IPS-15b (cell line): ENCODE data around the gene HDAC3.
"Not testable (repeated sequence)": the region's sequence is repeated elsewhere in the genome, so short reads cannot be mapped to it uniquely, and the experiment has no call there.

Experiments used
- H3K27me3 ChIP-seq: one replicate; pipeline ENCODE4 v1.6.1; 2013; ENCODE audit warnings: low read length; ENCODE audit not compliant: control insufficient read depth, insufficient read depth
- H3K36me3 ChIP-seq: one replicate; pipeline ENCODE4 v1.6.1; 2013; ENCODE audit warnings: low read length; ENCODE audit not compliant: control insufficient read depth, insufficient read depth
- H3K4me1 ChIP-seq: one replicate; pipeline ENCODE4 v1.6.1; 2013; ENCODE audit warnings: mild to moderate bottlenecking, low read length; ENCODE audit not compliant: control insufficient read depth, insufficient read depth
- H3K4me3 ChIP-seq: one replicate; pipeline ENCODE4 v1.5.1; 2013; ENCODE audit warnings: low read depth, low read length
- H3K9ac ChIP-seq: one replicate; pipeline ENCODE4 v1.6.1; 2013; ENCODE audit warnings: low read depth, mild to moderate bottlenecking, low read length
- H3K9me3 ChIP-seq: one replicate; pipeline ENCODE4 v1.6.1; 2013; ENCODE audit warnings: mild to moderate bottlenecking, low read length; ENCODE audit not compliant: control insufficient read depth, insufficient read depth

The HDAC3 gene

GRCh38 chr5:141609921-141610320 lies 26.7 kb downstream of the HDAC3 start:
- not testable (repeated sequence) for H3K4me3 ChIP-seq, H3K4me1 ChIP-seq, H3K9me3 ChIP-seq, H3K9ac ChIP-seq, H3K36me3 ChIP-seq, H3K27me3 ChIP-seq

DNA sequence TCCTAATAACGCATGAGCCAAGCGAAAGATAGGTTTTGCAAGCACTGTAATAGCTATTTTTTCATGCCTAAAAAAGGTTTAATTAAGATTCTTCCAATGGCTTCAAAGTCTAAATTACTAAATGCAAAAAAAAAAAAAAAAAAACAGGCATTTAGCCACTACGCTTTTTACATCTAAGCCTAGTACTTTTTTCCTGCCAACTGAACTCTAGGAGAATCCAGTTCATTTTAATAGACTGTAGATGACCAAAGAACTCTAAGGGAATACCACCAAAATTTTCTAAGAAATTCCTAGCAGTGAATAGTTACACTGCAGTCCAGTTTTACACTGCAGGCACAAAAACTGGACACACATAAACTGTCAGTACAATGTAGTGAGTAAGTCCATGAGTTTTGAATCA lies 27.6 kb downstream of the HDAC3 start:
- H3K9me3 ChIP-seq: no peaks in the 10 kb centered on the region
- H3K4me1 ChIP-seq: peaks cover 7% of the 10 kb centered on the region
- H3K4me3 ChIP-seq: no peak overlapping the region
- no peaks in the 10 kb centered on the region for H3K27me3 ChIP-seq
- no peaks in the 10 kb centered on the region for H3K36me3 ChIP-seq
- no peak overlapping the region for H3K9ac ChIP-seq

DNA sequence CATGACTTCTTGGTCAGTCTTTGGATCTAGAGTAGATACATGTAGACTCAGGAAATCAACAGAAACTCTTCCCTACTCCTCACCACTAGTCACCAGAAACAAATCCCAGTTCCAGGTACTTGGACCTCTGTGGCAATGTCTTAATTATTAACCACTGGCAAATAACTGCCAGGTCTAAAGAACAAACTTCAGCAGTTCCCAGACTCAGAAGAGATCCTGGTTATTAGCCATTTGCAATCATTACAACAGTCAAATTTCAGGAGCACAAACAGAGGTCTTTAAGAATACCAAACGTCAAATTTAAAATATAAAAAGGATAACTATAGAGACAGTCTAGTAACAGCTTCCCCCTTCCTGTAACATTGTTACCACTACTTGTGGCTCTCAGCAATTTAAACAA lies 28.1 kb downstream of the HDAC3 start:
- Histone ChIP-seq H3K9ac (no peak overlapping the region), H3K9me3 (no peaks in the 10 kb centered on the region), H3K36me3 (no peaks in the 10 kb centered on the region), H3K4me1 (peaks cover 6% of the 10 kb centered on the region), H3K4me3 (no peak overlapping the region), H3K27me3 (no peaks in the 10 kb centered on the region)

- no peak overlapping the region for H3K9ac ChIP-seq
- no peaks in the 10 kb centered on the region for H3K27me3 ChIP-seq
- no peaks in the 10 kb centered on the region for H3K9me3 ChIP-seq
- peaks cover 1% of the 10 kb centered on the region for H3K4me1 ChIP-seq
- H3K4me3 ChIP-seq: no peak overlapping the region
- no peaks in the 10 kb centered on the region for H3K36me3 ChIP-seq
These were observed 28.6 kb downstream of the HDAC3 start for GRCh38 chr5:141608046-141608445.

GRCh38 chr5:141605523-141606277 lies 30.9 kb downstream of the HDAC3 start:
- Histone ChIP-seq H3K9ac (no peak overlapping the region), H3K27me3 (no peaks in the 10 kb centered on the region), H3K9me3 (no peaks in the 10 kb centered on the region), H3K4me1 (no peaks in the 10 kb centered on the region), H3K36me3 (no peaks in the 10 kb centered on the region), H3K4me3 (no peak overlapping the region)

- Histone ChIP-seq H3K36me3 (no peaks in the 10 kb centered on the region), H3K4me3 (no peak overlapping the region), H3K27me3 (no peaks in the 10 kb centered on the region), H3K9me3 (no peaks in the 10 kb centered on the region), H3K4me1 (no peaks in the 10 kb centered on the region), H3K9ac (no peak overlapping the region)
These were observed 32.5 kb downstream of the HDAC3 start for GRCh38 chr5:141603923-141604717.

- Histone ChIP-seq H3K9ac (no peak overlapping the region), H3K27me3 (no peaks in the 10 kb centered on the region), H3K4me1 (no peaks in the 10 kb centered on the region), H3K9me3 (no peaks in the 10 kb centered on the region), H3K4me3 (no peak overlapping the region), H3K36me3 (no peaks in the 10 kb centered on the region)
These were observed 34.0 kb downstream of the HDAC3 start for GRCh38 chr5:141602606-141603005.

- H3K9ac ChIP-seq: no peak overlapping the region
- H3K36me3 ChIP-seq: no peaks in the 10 kb centered on the region
- H3K27me3 ChIP-seq: no peaks in the 10 kb centered on the region
- no peaks in the 10 kb centered on the region for H3K9me3 ChIP-seq
- no peaks in the 10 kb centered on the region for H3K4me1 ChIP-seq
- no peak overlapping the region for H3K4me3 ChIP-seq
These were observed 38.0 kb downstream of the HDAC3 start for GRCh38 chr5:141598391-141599345.

DNA sequence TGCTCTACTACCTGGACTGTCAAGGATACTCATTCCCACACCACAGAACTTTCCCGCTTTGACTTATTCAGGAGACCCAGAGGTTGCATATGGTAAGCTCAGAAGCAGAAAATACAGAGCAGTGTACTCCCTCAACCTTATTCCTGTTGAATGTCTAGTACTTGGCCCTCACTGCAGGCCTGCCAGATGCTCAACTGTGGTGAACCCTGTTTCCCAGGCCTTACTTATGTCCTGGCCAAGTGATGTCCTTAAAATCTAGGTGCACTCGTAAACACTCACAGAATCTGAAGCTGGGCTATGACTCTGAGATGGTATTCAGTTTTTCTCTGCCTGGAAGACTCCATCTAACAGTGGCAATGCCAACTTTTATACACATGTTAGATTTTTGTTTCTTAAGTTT lies 38.8 kb downstream of the HDAC3 start:
- no peaks in the 10 kb centered on the region for H3K36me3 ChIP-seq
- H3K4me1 ChIP-seq: no peaks in the 10 kb centered on the region

DNA sequence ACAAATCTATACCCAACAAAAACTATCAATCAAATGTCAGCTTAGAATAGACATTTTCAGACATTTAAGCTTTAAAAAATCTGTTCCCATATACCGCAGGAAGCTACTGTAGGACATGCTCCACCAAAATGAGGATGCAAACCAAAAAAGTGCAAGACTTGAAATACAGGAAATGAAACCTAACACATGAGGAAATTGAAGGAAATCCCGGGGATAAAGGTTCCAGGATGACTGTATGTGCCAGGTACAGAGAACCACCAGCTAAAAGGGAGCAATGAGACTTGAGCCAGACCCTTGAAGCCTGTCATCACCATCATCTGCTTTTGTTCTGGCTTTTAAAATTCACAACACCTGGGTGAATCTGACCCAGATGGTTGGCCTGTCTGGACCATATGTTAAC lies 39.3 kb downstream of the HDAC3 start:
- Histone ChIP-seq H3K9me3 (no peaks in the 10 kb centered on the region), H3K4me3 (no peak overlapping the region), H3K36me3 (no peaks in the 10 kb centered on the region), H3K9ac (no peak overlapping the region), H3K4me1 (no peaks in the 10 kb centered on the region), H3K27me3 (no peaks in the 10 kb centered on the region)

More for the DNA sequence above, 38.8 kb downstream of the HDAC3 start:
- Histone ChIP-seq H3K27me3 (no peaks in the 10 kb centered on the region), H3K9ac (no peak overlapping the region), H3K9me3 (no peaks in the 10 kb centered on the region), H3K4me3 (no peak overlapping the region)

GRCh38 chr5:141596867-141597266 lies 39.8 kb downstream of the HDAC3 start:
- Histone ChIP-seq H3K36me3 (no peaks in the 10 kb centered on the region), H3K4me1 (no peaks in the 10 kb centered on the region)

More at GRCh38 chr5:141596867-141597266, 39.8 kb downstream of the HDAC3 start:
- H3K4me3 ChIP-seq: no peak overlapping the region
- no peaks in the 10 kb centered on the region for H3K9me3 ChIP-seq
- no peak overlapping the region for H3K9ac ChIP-seq
- H3K27me3 ChIP-seq: no peaks in the 10 kb centered on the region
